Measurements from ENCODE around the gene C5orf47. TPM values are rescaled to one million over a fixed set of nuclear protein-coding genes. Genes with fewer than 3 reads are reported as not detected.

The C5orf47 gene
- total RNA-seq, 1 experiment from 2014 or later = 0.18 TPM

GRCh38 chr5:173989432-173990082 lies 587 bp downstream of the C5orf47 start:
- Histone ChIP-seq H3K4me3 (ENCODE audit: low read depth, low read length) (no peak overlapping the region), H3K4me1 (no peaks in the 10 kb centered on the region), H3K36me3 (ENCODE audit: control insufficient read depth, insufficient read depth, low read length) (no peaks in the 10 kb centered on the region), H3K9me3 (peaks cover 4% of the 10 kb centered on the region), H3K27me3 (replicated peaks; ENCODE audit: control insufficient read depth, insufficient read depth, low read length) (no peaks in the 10 kb centered on the region)
- DNase-seq = no peak
- ChIA-PET POLR2A (no interaction called here), CTCF (no interaction called here)
- Mint-ChIP-seq H3K27ac (ENCODE audit: unreplicated experiment) (no peak overlapping the region), H3K36me3 (ENCODE audit: insufficient read depth, unreplicated experiment) (no peaks in the 10 kb centered on the region), H3K27me3 (ENCODE audit: insufficient read depth, unreplicated experiment) (peaks cover 3% of the 10 kb centered on the region), H3K4me1 (ENCODE audit: low read depth, unreplicated experiment) (no peaks in the 10 kb centered on the region), H3K9me3 (ENCODE audit: unreplicated experiment) (no peaks in the 10 kb centered on the region), H3K4me3 (ENCODE audit: unreplicated experiment) (no peak overlapping the region)
- BruUV-seq (replicated peaks) = no TSS peak
- TF ChIP-seq CTCF (IDR thresholded peaks at IDR 0.05; ENCODE audit: insufficient read depth in 1 of 2, low read depth in 1 of 2, low read length in 1 of 2, severe bottlenecking in 1 of 2, unreplicated experiment in 1 of 2) = no peak
- intact Hi-C loops (cut with micrococcal nuclease; ENCODE audit: unreplicated experiment) = no loop called here

GRCh38 chr5:173997331-173997730 lies 8.4 kb downstream of the C5orf47 start:
- no peak for TF ChIP-seq CTCF (IDR thresholded peaks at IDR 0.05; ENCODE audit: insufficient read depth in 1 of 2, low read depth in 1 of 2, low read length in 1 of 2, severe bottlenecking in 1 of 2, unreplicated experiment in 1 of 2)
- DNase-seq = no peak
- no peaks in the 10 kb centered on the region for H3K4me1 ChIP-seq
- intact Hi-C loops (cut with micrococcal nuclease; ENCODE audit: unreplicated experiment) = no loop called here
- H3K4me1 Mint-ChIP-seq (ENCODE audit: low read depth, unreplicated experiment) = no peaks in the 10 kb centered on the region
- ChIA-PET POLR2A (interaction anchor here (0.6 kb wide), 1 partner anchor 341 kb away, joined by 5 read pairs; no protein-coding TSS in a partner anchor), CTCF (no interaction called here)
- peaks cover 22% of the 10 kb centered on the region for H3K27me3 Mint-ChIP-seq (ENCODE audit: insufficient read depth, unreplicated experiment)
- no peaks in the 10 kb centered on the region for H3K9me3 Mint-ChIP-seq (ENCODE audit: unreplicated experiment)
- H3K4me3 Mint-ChIP-seq (ENCODE audit: unreplicated experiment) = no peak overlapping the region
- no peak overlapping the region for H3K4me3 ChIP-seq (ENCODE audit: low read depth, low read length)
- H3K36me3 ChIP-seq (ENCODE audit: control insufficient read depth, insufficient read depth, low read length) = no peaks in the 10 kb centered on the region
- no peaks in the 10 kb centered on the region; the same call in 1 of the 2 replicates for H3K9me3 ChIP-seq
- H3K27me3 ChIP-seq (replicated peaks; ENCODE audit: control insufficient read depth, insufficient read depth, low read length) = no peaks in the 10 kb centered on the region
- no peak overlapping the region for H3K27ac Mint-ChIP-seq (ENCODE audit: unreplicated experiment)
- BruUV-seq (replicated peaks) = no TSS peak
- no peaks in the 10 kb centered on the region for H3K36me3 Mint-ChIP-seq (ENCODE audit: insufficient read depth, unreplicated experiment)

- CTCF ChIA-PET = no interaction called here
- H3K27me3 Mint-ChIP-seq (ENCODE audit: insufficient read depth, unreplicated experiment) = peaks cover 27% of the 10 kb centered on the region
Observed at GRCh38 chr5:173998531-173998930, 9.6 kb downstream of the C5orf47 start.

More at GRCh38 chr5:173998531-173998930, 9.6 kb downstream of the C5orf47 start:
- POLR2A ChIA-PET = no interaction called here
- no peak overlapping the region for H3K4me3 ChIP-seq (ENCODE audit: low read depth, low read length)
- no TSS peak for BruUV-seq (replicated peaks)
- no peaks in the 10 kb centered on the region for H3K36me3 Mint-ChIP-seq (ENCODE audit: insufficient read depth, unreplicated experiment)
- no peaks in the 10 kb centered on the region for H3K4me1 Mint-ChIP-seq (ENCODE audit: low read depth, unreplicated experiment)
- no peak for DNase-seq
- H3K9me3 ChIP-seq = no peaks in the 10 kb centered on the region; the same call in 1 of the 2 replicates
- H3K36me3 ChIP-seq (ENCODE audit: control insufficient read depth, insufficient read depth, low read length) = no peaks in the 10 kb centered on the region
- intact Hi-C loops (cut with micrococcal nuclease; ENCODE audit: unreplicated experiment) = no loop called here
- H3K4me1 ChIP-seq = no peaks in the 10 kb centered on the region
- H3K9me3 Mint-ChIP-seq (ENCODE audit: unreplicated experiment) = no peaks in the 10 kb centered on the region
- no peak overlapping the region for H3K27ac Mint-ChIP-seq (ENCODE audit: unreplicated experiment)
- no peak overlapping the region for H3K4me3 Mint-ChIP-seq (ENCODE audit: unreplicated experiment)
- no peaks in the 10 kb centered on the region for H3K27me3 ChIP-seq (replicated peaks; ENCODE audit: control insufficient read depth, insufficient read depth, low read length)
- TF ChIP-seq CTCF (IDR thresholded peaks at IDR 0.05; ENCODE audit: insufficient read depth in 1 of 2, low read depth in 1 of 2, low read length in 1 of 2, severe bottlenecking in 1 of 2, unreplicated experiment in 1 of 2) = no peak
